HUES64 (cell line): ENCODE data around the gene FAM162A.
"Not testable (repeated sequence)": the region's sequence is repeated elsewhere in the genome, so short reads cannot be mapped to it uniquely, and the experiment has no call there.

Source experiments
- H3K27ac ChIP-seq: 2 replicates; pipeline ENCODE4 v1.7.0; 2013; ENCODE audit warnings: low read depth, low read length, inconsistent platforms
- H3K27me3 ChIP-seq: 2 replicates; pipeline ENCODE4 v1.6.1; 2013; ENCODE audit warnings: mild to moderate bottlenecking, low read length; ENCODE audit not compliant: insufficient read depth
- H3K36me3 ChIP-seq: 2 replicates; pipeline ENCODE4 v1.6.1; 2013; ENCODE audit warnings: mild to moderate bottlenecking, low read length; ENCODE audit not compliant: insufficient read depth
- H3K4me1 ChIP-seq: 2 replicates; pipeline ENCODE4 v1.6.1; 2013; ENCODE audit warnings: mild to moderate bottlenecking, low read length, moderate library complexity; ENCODE audit not compliant: insufficient read depth
- H3K4me3 ChIP-seq: 2 replicates; pipeline ENCODE4 v1.5.1; 2013; ENCODE audit warnings: mild to moderate bottlenecking, low read length, moderate library complexity
- H3K9ac ChIP-seq: 2 replicates; pipeline ENCODE4 v1.6.1; 2013; ENCODE audit warnings: mild to moderate bottlenecking, low read depth, low read length
- H3K9me3 ChIP-seq: 2 replicates; pipeline ENCODE4 v1.6.1; 2013; ENCODE audit warnings: low read depth, low read length; ENCODE audit not compliant: insufficient read depth
- WGBS: fragments of 150-250, 120-280 bp; methylation state at CpG from one replicate; pipeline ENCODE4 v1.1.7; 2013; ENCODE audit warnings: missing lambda C conversion rate; 5-methylcytosine and 5-hydroxymethylcytosine counted together

The FAM162A gene

GRCh38 chr3:122421101-122421500 lies 37.1 kb downstream of the FAM162A start:
- Histone ChIP-seq H3K4me1 (peaks cover 13% of the 10 kb centered on the region; the same call in 1 of the 2 replicates), H3K27ac (no peak overlapping the region), H3K4me3 (no peak overlapping the region), H3K36me3 (peaks cover 46% of the 10 kb centered on the region), H3K9ac (no peak overlapping the region), H3K27me3 (no peaks in the 10 kb centered on the region), H3K9me3 (no peaks in the 10 kb centered on the region)
- 100% methylated on average over 2 of the region's 4 CpGs for WGBS

GRCh38 chr3:122421836-122422235 lies 37.9 kb downstream of the FAM162A start:
- Histone ChIP-seq H3K27ac (no peak overlapping the region), H3K4me1 (peaks cover 13% of the 10 kb centered on the region; the same call in 1 of the 2 replicates), H3K36me3 (peaks cover 53% of the 10 kb centered on the region), H3K27me3 (no peaks in the 10 kb centered on the region), H3K9ac (no peak overlapping the region), H3K4me3 (no peak overlapping the region), H3K9me3 (no peaks in the 10 kb centered on the region)
- 98% methylated on average over 2 of the region's 2 CpGs for WGBS

GRCh38 chr3:122427857-122428471 lies 44.0 kb downstream of the FAM162A start:
- no peak overlapping the region for H3K9ac ChIP-seq
- H3K4me1 ChIP-seq, result peaks cover 6% of the 10 kb centered on the region; the same call in 1 of the 2 replicates
- H3K27ac ChIP-seq, result no peak overlapping the region
- no peaks in the 10 kb centered on the region for H3K27me3 ChIP-seq
- no peaks in the 10 kb centered on the region for H3K9me3 ChIP-seq
- H3K4me3 ChIP-seq, result no peak overlapping the region
- H3K36me3 ChIP-seq, result peaks cover 84% of the 10 kb centered on the region
- WGBS, result 90% methylated on average over 1 of the region's 2 CpGs

GRCh38 chr3:122430371-122430770 lies 46.4 kb downstream of the FAM162A start:
- peaks cover 83% of the 10 kb centered on the region for H3K36me3 ChIP-seq
- H3K4me3 ChIP-seq, result no peak overlapping the region
- no peaks in the 10 kb centered on the region for H3K27me3 ChIP-seq
- no peak overlapping the region for H3K27ac ChIP-seq
- no peak overlapping the region for H3K9ac ChIP-seq
- 100% methylated on average over 1 of the region's 2 CpGs for WGBS
- H3K4me1 ChIP-seq, result no peaks in the 10 kb centered on the region
- no peaks in the 10 kb centered on the region for H3K9me3 ChIP-seq

- no peaks in the 10 kb centered on the region for H3K4me1 ChIP-seq
- peaks cover 13% of the 10 kb centered on the region; the same call in 1 of the 2 replicates for H3K9me3 ChIP-seq
- H3K27ac ChIP-seq, result no peak overlapping the region
- no peak overlapping the region for H3K4me3 ChIP-seq
- H3K9ac ChIP-seq, result no peak overlapping the region
- WGBS, result 95% methylated on average over 9 of the region's 9 CpGs
- no peaks in the 10 kb centered on the region for H3K27me3 ChIP-seq
- peaks cover 89% of the 10 kb centered on the region for H3K36me3 ChIP-seq
Observed at GRCh38 chr3:122435950-122436349, 52.0 kb downstream of the FAM162A start.

- no peak overlapping the region for H3K4me3 ChIP-seq
- peak overlapping the region; percentile 54 for H3K9ac ChIP-seq
- 24% methylated on average over 10 of the region's 10 CpGs for WGBS
- H3K4me1 ChIP-seq, result peaks cover 17% of the 10 kb centered on the region
- peaks cover 57% of the 10 kb centered on the region for H3K36me3 ChIP-seq
- H3K9me3 ChIP-seq, result no peaks in the 10 kb centered on the region
- H3K27me3 ChIP-seq, result no peaks in the 10 kb centered on the region
- peak overlapping the region; percentile 69; the same call in 1 of the 2 replicates for H3K27ac ChIP-seq
Observed at GRCh38 chr3:122443090-122443489, 59.1 kb downstream of the FAM162A start.

GRCh38 chr3:122443762-122444490 lies 59.9 kb downstream of the FAM162A start:
- H3K27me3 ChIP-seq, H3K4me3 ChIP-seq, H3K9me3 ChIP-seq: not testable (repeated sequence)
- Histone ChIP-seq H3K36me3 (peaks cover 58% of the 10 kb centered on the region), H3K9ac (peak overlapping the region; percentile 54), H3K4me1 (peaks cover 17% of the 10 kb centered on the region), H3K27ac (peak overlapping the region; percentile 69)
- WGBS, result 89% methylated on average over 11 of the region's 11 CpGs

- H3K36me3 ChIP-seq, result peaks cover 58% of the 10 kb centered on the region
- H3K27ac ChIP-seq, result peak overlapping the region; percentile 69
- not testable (repeated sequence) for H3K9ac ChIP-seq, H3K9me3 ChIP-seq, H3K4me3 ChIP-seq, H3K27me3 ChIP-seq
- WGBS, result 93% methylated on average over 4 of the region's 5 CpGs
- H3K4me1 ChIP-seq, result peaks cover 17% of the 10 kb centered on the region
Observed at GRCh38 chr3:122444491-122444887, 60.5 kb downstream of the FAM162A start.

- not testable (repeated sequence) for H3K4me1 ChIP-seq, H3K9ac ChIP-seq, H3K27me3 ChIP-seq, H3K27ac ChIP-seq, H3K4me3 ChIP-seq, H3K9me3 ChIP-seq
- peaks cover 58% of the 10 kb centered on the region for H3K36me3 ChIP-seq
- 94% methylated on average over 6 of the region's 6 CpGs for WGBS
Observed at GRCh38 chr3:122448218-122448617, 64.2 kb downstream of the FAM162A start.

- 95% methylated on average over 2 of the region's 3 CpGs for WGBS
- no peaks in the 10 kb centered on the region for H3K4me1 ChIP-seq
- H3K9ac ChIP-seq, result no peak overlapping the region
- H3K27me3 ChIP-seq, result no peaks in the 10 kb centered on the region
- H3K27ac ChIP-seq, result no peak overlapping the region
- H3K36me3 ChIP-seq, result peaks cover 76% of the 10 kb centered on the region
- no peaks in the 10 kb centered on the region for H3K9me3 ChIP-seq
- H3K4me3 ChIP-seq, result no peak overlapping the region
Observed at GRCh38 chr3:122451371-122451770, 67.4 kb downstream of the FAM162A start.

- H3K36me3 ChIP-seq, result peaks cover 91% of the 10 kb centered on the region
- no peaks in the 10 kb centered on the region for H3K9me3 ChIP-seq
Observed at GRCh38 chr3:122456074-122456473, 72.1 kb downstream of the FAM162A start.

More at GRCh38 chr3:122456074-122456473, 72.1 kb downstream of the FAM162A start:
- H3K4me3 ChIP-seq, result no peak overlapping the region
- no peaks in the 10 kb centered on the region for H3K4me1 ChIP-seq
- H3K27ac ChIP-seq, result no peak overlapping the region
- no peak overlapping the region for H3K9ac ChIP-seq
- no peaks in the 10 kb centered on the region for H3K27me3 ChIP-seq
